Central memory CD8-positive, alpha-beta T cell (primary cell): ENCODE measurements around the gene JAKMIP3.

Experiments
- ATAC-seq: fragments of 150-1000 bp; cut with Tn5 transposase; replicated peaks from 2 replicates; pipeline ENCODE4 v1.10.0; 2022; ENCODE audit warnings: mild to moderate bottlenecking, moderate FRiP score, moderate number of reproducible peaks; ENCODE audit not compliant: poor library complexity, severe bottlenecking; ENCODE audit errors: extremely low read depth
- DNase-seq, 2 donors: peaks; one replicate each; pipeline ENCODE4 v3.0.0; 2021; ENCODE audit warnings: low spot score in 2 of 2
- H3K27ac Mint-ChIP-seq: one replicate; pipeline ENCODE4 v1.8.0; 2022; ENCODE audit warnings: low read depth, mild to moderate bottlenecking, moderate library complexity, mixed read lengths
- H3K27me3 Mint-ChIP-seq: one replicate; pipeline ENCODE4 v1.8.0; 2022; ENCODE audit warnings: mixed read lengths
- H3K36me3 Mint-ChIP-seq: one replicate; pipeline ENCODE4 v1.8.0; 2022; ENCODE audit warnings: mild to moderate bottlenecking, moderate library complexity, mixed read lengths; ENCODE audit not compliant: insufficient read depth
- H3K4me1 Mint-ChIP-seq: one replicate; pipeline ENCODE4 v1.8.0; 2022; ENCODE audit warnings: mixed read lengths
- H3K4me3 Mint-ChIP-seq: one replicate; pipeline ENCODE4 v1.8.0; 2022; ENCODE audit warnings: mild to moderate bottlenecking, moderate library complexity, mixed read lengths
- H3K9me3 Mint-ChIP-seq: one replicate; pipeline ENCODE4 v1.8.0; 2022; ENCODE audit warnings: mixed read lengths

The JAKMIP3 gene

DNA sequence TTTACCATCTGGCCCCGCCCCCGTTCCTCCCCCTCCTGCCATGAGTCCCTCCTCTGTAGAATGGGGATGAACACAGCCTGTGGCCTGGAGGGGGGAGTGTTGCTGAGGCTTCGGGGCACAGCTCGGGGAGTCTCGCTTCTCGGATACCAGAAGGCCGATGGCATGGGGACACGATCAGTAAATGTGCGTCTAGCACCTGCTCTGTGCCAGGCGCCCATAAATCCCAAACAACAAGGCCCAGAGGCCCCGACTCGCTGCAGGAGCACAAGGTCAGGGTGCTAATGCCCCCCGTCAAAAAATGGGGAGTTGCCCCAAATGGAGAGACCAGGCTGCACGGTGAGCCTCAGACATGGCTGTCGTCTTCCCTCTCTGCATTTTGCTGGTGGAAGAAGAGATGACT lies 40.7 kb downstream of the JAKMIP3 start:
- H3K4me3 Mint-ChIP-seq: no peak overlapping the region
- H3K27ac Mint-ChIP-seq: no peak overlapping the region
- peaks cover 28% of the 10 kb centered on the region for H3K27me3 Mint-ChIP-seq
- DNase-seq (no peak), ATAC-seq (no peak)
- no peaks in the 10 kb centered on the region for H3K9me3 Mint-ChIP-seq
- H3K4me1 Mint-ChIP-seq: no peaks in the 10 kb centered on the region
- H3K36me3 Mint-ChIP-seq: no peaks in the 10 kb centered on the region

DNA sequence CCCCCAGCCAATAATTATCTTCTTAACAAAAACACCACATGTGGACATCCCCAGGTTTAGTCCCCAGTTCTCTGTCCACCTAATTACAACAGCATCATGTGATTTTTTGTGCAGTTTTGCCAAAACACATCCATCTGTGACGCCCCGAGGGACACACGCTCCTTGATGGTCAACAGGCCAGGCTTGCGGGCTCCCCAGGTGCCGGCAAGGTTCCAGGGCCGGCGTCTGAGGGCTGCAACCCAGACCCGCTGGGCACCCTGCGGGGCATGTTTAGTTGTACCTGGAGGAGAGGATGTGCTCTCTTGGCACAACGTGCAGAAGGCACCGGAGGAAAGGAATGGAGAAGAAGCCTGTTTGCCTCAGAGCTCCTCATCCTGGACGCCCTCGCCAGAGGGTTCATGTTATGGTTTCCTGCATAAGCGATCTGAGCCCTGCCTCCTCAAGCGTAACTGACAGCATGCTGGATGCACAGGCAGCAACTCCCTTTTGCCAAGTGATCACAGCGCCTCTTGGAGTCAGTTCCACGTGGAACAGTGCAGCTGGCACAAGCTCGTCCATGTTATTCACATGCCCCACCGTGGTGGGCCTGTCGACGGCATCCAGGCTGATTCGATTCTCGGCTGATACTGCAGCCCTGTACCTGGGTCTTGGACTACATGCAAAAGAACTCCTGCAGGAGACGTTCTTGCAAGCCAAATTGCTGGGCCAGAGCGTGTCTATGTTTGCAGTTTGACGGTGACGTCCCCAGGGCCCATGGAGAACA lies 41.6 kb downstream of the JAKMIP3 start:
- peak; percentile 4 to 9 for DNase-seq
- Mint-ChIP-seq H3K27me3 (peaks cover 19% of the 10 kb centered on the region), H3K36me3 (no peaks in the 10 kb centered on the region)

DNA sequence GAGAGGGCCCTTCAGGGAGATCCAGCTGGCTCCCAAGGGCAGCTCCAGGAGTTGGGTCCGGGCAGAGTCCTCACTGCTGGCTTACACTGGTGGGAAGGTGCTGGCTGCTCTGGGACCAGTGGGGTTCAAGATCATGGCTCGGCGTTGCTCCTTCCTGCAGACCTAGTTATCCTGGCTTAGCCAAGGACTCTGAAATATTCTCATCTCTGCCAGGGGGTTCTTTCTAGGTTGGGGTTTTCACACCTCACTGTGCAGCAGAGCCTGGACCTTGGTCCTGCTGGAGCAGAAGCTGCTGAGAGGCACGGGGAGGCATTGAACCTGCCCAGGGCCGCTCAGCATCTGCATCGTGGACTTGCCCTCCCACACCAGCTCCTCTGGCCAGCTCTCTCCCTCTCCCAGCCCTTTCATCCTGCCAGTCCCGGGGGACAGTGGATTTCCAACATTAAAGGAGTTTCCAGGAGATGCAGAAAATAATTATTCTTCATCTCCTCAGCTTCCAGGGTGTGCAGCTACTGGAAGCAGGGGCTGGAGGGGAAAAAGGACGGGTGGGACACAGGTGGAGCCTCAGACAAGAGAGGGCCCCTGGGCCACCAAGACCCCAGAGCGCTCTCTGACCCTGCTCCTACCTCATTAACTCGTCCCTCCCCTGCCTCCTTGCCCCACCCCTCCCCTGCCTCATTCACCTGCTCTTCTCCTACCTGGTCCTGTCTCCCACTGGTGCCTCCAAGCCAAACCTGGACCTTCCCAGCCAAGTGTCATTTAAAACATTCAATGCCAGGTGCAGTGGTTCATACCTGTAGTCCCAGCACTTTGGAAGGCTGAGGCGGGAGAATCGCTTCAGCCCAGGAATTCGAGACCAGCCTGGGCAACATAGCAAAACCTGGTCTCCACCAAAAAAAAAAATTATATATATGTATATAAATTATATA lies 42.5 kb downstream of the JAKMIP3 start:
- Mint-ChIP-seq H3K27ac (no peak overlapping the region), H3K9me3 (no peaks in the 10 kb centered on the region), H3K4me3 (no peak overlapping the region), H3K4me1 (no peaks in the 10 kb centered on the region), H3K36me3 (no peaks in the 10 kb centered on the region), H3K27me3 (peaks cover 10% of the 10 kb centered on the region)
- DNase-seq (peak in 1 of 2 donors; percentile 3), ATAC-seq (no peak)

More for the DNA sequence above, 41.6 kb downstream of the JAKMIP3 start:
- H3K27ac Mint-ChIP-seq: no peak overlapping the region
- ATAC-seq: no peak
- no peak overlapping the region for H3K4me3 Mint-ChIP-seq
- no peaks in the 10 kb centered on the region for H3K9me3 Mint-ChIP-seq
- no peaks in the 10 kb centered on the region for H3K4me1 Mint-ChIP-seq

DNA sequence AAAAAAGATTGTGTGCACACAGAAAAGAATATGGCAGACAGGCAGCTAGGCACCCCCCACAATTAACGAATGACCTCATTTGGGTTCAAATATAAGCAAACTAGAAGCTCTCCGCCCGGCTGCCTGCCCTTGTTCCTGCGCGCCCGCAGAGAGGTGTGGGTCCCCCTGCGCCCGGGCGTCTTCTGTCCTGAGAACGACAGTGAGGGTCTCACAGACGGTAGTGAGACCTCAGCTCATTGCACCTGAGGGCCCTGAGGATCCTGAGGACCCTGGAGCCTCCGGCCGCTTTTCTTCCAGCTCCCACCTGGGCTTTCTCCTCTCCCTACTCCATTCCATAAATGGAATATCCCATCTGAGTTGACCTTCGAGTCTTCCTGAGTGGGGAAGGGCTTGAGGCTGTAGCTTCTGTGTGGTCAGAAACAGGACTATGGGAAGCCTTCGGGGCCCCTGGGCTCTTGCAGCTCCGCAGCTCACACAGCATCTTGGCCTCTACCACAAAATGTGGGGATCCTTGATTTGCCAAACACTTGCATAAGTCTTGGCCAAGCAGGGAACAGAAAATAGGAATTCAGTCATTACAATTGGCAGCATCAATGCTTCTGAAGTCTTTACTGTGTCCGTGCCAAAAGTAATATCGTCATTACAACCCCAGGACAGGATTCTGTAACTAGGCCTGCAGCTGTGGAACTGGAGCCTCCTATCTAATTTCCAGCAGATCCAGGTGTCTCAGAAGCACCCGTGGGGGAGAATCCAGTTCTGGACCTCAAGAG lies 43.8 kb downstream of the JAKMIP3 start:
- Mint-ChIP-seq H3K4me3 (no peak overlapping the region), H3K27me3 (peaks cover 7% of the 10 kb centered on the region), H3K4me1 (no peaks in the 10 kb centered on the region), H3K27ac (no peak overlapping the region), H3K9me3 (no peaks in the 10 kb centered on the region), H3K36me3 (no peaks in the 10 kb centered on the region)
- DNase-seq (peak in 1 of 2 donors; percentile 4), ATAC-seq (no peak)

DNA sequence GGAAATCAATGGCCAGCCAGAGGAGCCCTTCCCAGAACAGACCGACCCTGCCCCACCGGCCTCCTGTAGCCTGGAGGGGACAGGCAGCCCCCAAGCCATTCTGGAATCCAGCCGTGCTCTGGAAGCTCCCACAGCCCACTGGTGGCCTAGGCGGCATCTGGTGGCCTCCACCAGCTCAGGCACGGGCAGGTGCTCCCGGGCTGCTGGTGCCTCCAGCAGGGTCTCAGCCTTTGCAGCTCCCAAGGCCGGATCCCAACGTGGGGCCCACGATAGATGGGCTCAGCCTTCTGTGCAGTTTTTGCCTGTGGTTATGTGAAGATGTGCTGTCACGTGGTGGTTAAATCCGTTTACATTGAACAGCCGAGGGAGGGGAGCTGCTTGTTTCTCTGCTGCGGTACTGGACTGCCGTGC lies 44.4 kb downstream of the JAKMIP3 start:
- H3K27me3 Mint-ChIP-seq: peaks cover 7% of the 10 kb centered on the region
- H3K4me3 Mint-ChIP-seq: no peak overlapping the region
- no peaks in the 10 kb centered on the region for H3K36me3 Mint-ChIP-seq
- ATAC-seq (no peak), DNase-seq (peak in 1 of 2 donors; percentile 6)
- no peak overlapping the region for H3K27ac Mint-ChIP-seq
- H3K4me1 Mint-ChIP-seq: no peaks in the 10 kb centered on the region
- H3K9me3 Mint-ChIP-seq: no peaks in the 10 kb centered on the region

DNA sequence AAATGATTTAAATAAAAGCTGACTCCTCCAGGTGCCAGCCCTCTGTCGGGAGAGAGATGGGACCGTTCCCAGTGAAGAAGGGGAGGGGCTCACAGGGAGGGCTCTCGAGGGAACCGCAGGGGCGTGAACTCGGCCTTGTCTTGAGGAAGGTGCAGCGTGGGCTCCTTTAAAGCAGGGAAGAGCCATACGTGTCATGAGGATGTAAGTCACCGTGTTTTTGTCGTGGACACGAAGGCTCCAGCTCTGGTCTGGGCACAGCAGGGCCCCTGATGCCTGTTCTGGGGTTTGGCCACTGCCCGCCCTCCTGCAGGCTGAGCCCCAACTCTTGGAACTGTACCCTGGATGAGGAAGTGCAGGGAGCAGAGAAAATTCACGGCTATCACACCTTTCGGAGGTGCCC lies 45.0 kb downstream of the JAKMIP3 start:
- no peaks in the 10 kb centered on the region for H3K4me1 Mint-ChIP-seq
- ATAC-seq (no peak), DNase-seq (peak in 1 of 2 donors; percentile 4)
- H3K36me3 Mint-ChIP-seq: no peaks in the 10 kb centered on the region
- peaks cover 7% of the 10 kb centered on the region for H3K27me3 Mint-ChIP-seq
- no peak overlapping the region for H3K27ac Mint-ChIP-seq
- H3K4me3 Mint-ChIP-seq: no peak overlapping the region
- H3K9me3 Mint-ChIP-seq: no peaks in the 10 kb centered on the region

DNA sequence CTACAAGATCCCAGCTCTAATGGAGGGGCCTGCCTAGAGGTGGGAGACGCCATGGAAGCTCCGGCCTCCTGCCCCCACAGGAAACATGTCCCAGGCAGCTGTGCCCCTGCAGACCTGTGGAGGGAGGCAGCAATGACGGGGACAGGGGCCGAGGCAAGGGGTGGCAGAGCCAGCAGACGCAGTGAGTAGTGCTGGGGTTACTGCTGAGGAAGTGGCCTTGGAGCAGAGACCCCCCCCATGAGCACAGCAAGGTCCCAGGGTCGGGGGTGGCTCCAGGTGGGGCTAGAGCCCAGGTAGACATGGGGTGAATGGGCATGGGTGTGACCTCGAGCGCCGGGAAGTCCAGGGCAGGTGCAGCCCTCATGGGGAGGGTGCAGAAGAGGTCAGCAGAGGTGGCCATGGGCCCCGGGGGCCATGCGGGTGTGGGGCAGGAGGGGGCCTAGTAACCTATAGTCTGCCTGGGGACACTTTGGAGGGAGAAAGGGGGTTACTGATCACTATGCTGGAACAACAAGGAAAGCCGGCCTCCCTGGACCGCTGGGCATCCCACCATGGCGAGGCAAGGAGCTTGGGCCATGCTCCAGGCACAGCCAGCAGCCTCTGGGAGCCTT lies 45.5 kb downstream of the JAKMIP3 start:
- DNase-seq (no peak), ATAC-seq (no peak)
- Mint-ChIP-seq H3K27me3 (peaks cover 7% of the 10 kb centered on the region), H3K27ac (no peak overlapping the region), H3K9me3 (no peaks in the 10 kb centered on the region), H3K4me1 (no peaks in the 10 kb centered on the region), H3K4me3 (no peak overlapping the region), H3K36me3 (no peaks in the 10 kb centered on the region)

DNA sequence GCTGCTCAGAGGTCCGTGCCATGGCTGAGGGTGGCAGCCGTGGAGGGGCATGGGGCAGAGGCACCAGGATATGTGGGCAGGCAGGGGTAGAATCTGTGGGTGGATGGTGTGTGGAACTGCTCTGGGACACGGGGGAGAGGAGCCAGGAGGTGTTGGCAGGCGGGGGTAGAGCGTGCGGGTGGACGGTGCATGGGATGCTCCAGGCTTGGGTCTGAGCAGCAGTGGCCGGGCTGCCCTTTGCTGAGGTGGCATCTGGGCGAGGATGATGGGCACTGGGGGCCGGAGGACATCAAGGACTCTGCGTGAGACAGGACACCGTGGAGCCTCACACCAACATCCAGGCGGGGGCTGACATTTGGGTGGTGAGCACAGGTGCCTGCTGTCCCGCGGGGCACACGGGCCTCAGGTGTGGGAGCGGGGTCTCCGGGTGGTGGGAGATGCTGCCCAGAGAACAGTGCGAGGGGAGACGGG lies 46.2 kb downstream of the JAKMIP3 start:
- H3K27ac Mint-ChIP-seq: no peak overlapping the region
- ATAC-seq (no peak), DNase-seq (no peak)
- H3K4me1 Mint-ChIP-seq: no peaks in the 10 kb centered on the region
- H3K27me3 Mint-ChIP-seq: peaks cover 7% of the 10 kb centered on the region
- no peaks in the 10 kb centered on the region for H3K9me3 Mint-ChIP-seq
- no peaks in the 10 kb centered on the region for H3K36me3 Mint-ChIP-seq
- H3K4me3 Mint-ChIP-seq: no peak overlapping the region

DNA sequence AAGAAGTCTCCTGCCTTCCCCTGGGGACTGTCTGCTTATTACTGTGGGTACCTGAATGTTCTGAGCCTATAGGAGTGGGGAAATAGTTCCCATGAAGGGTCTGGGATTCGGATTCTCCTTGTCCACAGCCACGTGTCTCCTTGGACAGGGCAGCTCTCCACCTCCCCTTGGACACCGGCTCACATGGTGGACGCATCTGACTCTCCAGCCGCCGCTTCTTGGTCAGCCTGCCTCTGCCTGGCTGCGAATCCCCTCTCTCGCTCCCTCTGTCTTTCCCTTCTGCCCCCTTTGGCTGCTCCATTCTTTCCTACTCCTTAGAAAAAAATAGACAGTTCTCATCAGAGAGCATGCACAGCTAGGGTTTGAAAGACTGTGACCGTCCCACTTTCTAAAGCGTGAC lies 46.9 kb downstream of the JAKMIP3 start:
- Mint-ChIP-seq H3K4me1 (no peaks in the 10 kb centered on the region), H3K4me3 (no peak overlapping the region), H3K27ac (no peak overlapping the region)

DNA sequence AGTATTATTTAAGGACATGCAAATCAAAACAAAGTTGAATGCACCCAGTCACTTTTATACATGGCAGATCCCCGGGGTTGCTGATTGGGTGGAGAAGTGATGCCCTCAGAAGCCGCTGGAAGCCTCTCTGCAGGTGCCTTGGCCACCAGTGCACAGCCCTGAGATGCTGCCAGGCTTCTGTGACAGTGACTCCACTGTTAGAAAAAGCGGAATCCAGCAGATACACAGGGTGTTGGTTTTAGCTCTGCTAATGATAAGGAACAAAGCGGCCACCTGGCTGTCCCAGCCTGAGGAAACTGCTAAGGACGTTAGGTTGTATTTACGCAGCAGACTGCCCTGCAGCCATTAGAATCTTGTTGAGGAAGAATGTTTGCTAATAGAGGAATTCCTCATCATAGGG lies 47.5 kb downstream of the JAKMIP3 start:
- no peak overlapping the region for H3K27ac Mint-ChIP-seq
- H3K9me3 Mint-ChIP-seq: no peaks in the 10 kb centered on the region
- no peak for ATAC-seq
- no peaks in the 10 kb centered on the region for H3K36me3 Mint-ChIP-seq
- DNase-seq: no peak
- no peaks in the 10 kb centered on the region for H3K4me1 Mint-ChIP-seq
- no peak overlapping the region for H3K4me3 Mint-ChIP-seq
- peaks cover 7% of the 10 kb centered on the region for H3K27me3 Mint-ChIP-seq

More for the DNA sequence above, 46.9 kb downstream of the JAKMIP3 start:
- ATAC-seq (no peak), DNase-seq (no peak)
- H3K36me3 Mint-ChIP-seq: no peaks in the 10 kb centered on the region
- peaks cover 7% of the 10 kb centered on the region for H3K27me3 Mint-ChIP-seq
- no peaks in the 10 kb centered on the region for H3K9me3 Mint-ChIP-seq

DNA sequence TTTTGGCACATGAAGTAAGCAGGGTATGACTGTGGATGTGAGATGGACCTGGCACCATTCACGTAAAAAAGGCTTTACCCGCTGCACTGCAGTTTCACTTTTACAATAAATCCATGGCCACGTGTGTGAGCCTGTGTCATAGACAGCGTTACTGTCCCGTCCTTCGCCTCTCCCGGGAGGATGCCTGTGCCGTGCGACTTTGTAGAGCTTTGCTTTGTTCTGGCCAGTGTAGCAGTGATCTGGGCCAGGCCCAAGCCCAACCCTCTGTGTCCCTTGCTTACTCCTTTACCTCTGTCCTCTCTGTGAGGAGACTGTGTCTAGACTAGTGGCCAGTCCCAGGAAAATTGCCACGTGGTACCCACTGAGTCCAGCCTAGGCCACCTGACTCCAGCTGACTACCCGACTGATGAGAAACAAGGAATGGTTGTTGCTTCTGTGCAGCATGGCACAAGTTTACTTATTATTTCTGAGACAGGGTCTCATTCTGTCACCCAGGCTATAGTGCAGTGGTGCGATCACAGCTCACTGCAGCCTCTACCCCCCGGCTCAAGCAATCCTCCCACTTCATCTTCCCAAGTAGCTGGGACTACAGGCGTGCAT lies 48.1 kb downstream of the JAKMIP3 start:
- H3K4me1 Mint-ChIP-seq: no peaks in the 10 kb centered on the region
- no peaks in the 10 kb centered on the region for H3K9me3 Mint-ChIP-seq
- ATAC-seq: no peak
- H3K4me3 Mint-ChIP-seq: no peak overlapping the region
- DNase-seq: no peak
- H3K27me3 Mint-ChIP-seq: peaks cover 11% of the 10 kb centered on the region
- H3K36me3 Mint-ChIP-seq: no peaks in the 10 kb centered on the region
- no peak overlapping the region for H3K27ac Mint-ChIP-seq
